ENCODE measurements around the gene ECT2L. TPM values are rescaled to one million over a fixed set of nuclear protein-coding genes. Genes with fewer than 3 reads are reported as not detected.
A peak's percentile ranks its signal among the peaks of the same experiment; 100 is the strongest.

Gene ECT2L
- total and polyA plus RNA-seq, 2 of the 4 experiments (the other 2 are of a cell fraction), result not detected

- 92% methylated on average over 2 of the region's 11 CpGs; no CpG with 5 or more reads in 1 of the 2 experiments for WGBS, 2 experiments (ENCODE audit: extremely low coverage in 2 of 2, insufficient read length in 1 of 2)
- intact Hi-C loops (cut with micrococcal nuclease), result no loop called here
- H3K4me1 ChIP-seq (ENCODE audit: control insufficient read depth, insufficient read depth, low read length), result no peaks in the 10 kb centered on the region
- no peak overlapping the region for H3K23ac ChIP-seq (ENCODE audit: low read depth, low read length)
- BruUV-seq (replicated peaks), result no TSS peak
- H2BK20ac ChIP-seq (ENCODE audit: low read depth, low read length), result no peak overlapping the region
- H3K4me3 ChIP-seq (ENCODE audit: insufficient read depth, low read depth, low read length), result no peak overlapping the region
- no peaks in the 10 kb centered on the region for H3K79me1 ChIP-seq (ENCODE audit: low read depth in 1 of 2, low read length in 2 of 2)
- no peak overlapping the region for H3K56ac ChIP-seq (ENCODE audit: extremely low read depth, insufficient read depth, low read length)
- H3K4me2 ChIP-seq (ENCODE audit: low read depth, low read length), result no peak overlapping the region
- no peaks in the 10 kb centered on the region for H3K36me3 ChIP-seq (ENCODE audit: control insufficient read depth, insufficient read depth, low read length)
- H3K14ac ChIP-seq (replicated peaks; ENCODE audit: low read depth, low read length), result no peak overlapping the region
- H2AK5ac ChIP-seq (ENCODE audit: low read depth, low read length), result no peak overlapping the region
- no peaks in the 10 kb centered on the region for H3K27me3 ChIP-seq (ENCODE audit: control insufficient read depth, insufficient read depth, low read length)
- in situ Hi-C loops (cut with MboI; ENCODE audit: low sequenced_read_pairs), result no loop called here
- dilution Hi-C loops (cut with HindIII; ENCODE audit: low sequenced_read_pairs, unreplicated experiment), result no loop called here
- DNase-seq (peak; percentile 9), ATAC-seq (ENCODE audit: low read depth) (no peak)
- H3K18ac ChIP-seq (ENCODE audit: low read depth, low read length), result no peak overlapping the region
- CTCF ChIA-PET, result no interaction called here
- H2BK120ac ChIP-seq (ENCODE audit: low read depth, low read length), result no peak overlapping the region
- peak overlapping the region; percentile 53 for H2AFZ ChIP-seq (replicated peaks; ENCODE audit: low read length, poor library complexity)
- H2BK5ac ChIP-seq (ENCODE audit: low read depth, low read length, poor library complexity, severe bottlenecking), result no peak overlapping the region
- H4K91ac ChIP-seq (ENCODE audit: insufficient read depth, low read depth, low read length), result no peak overlapping the region
- H3K9me1 ChIP-seq (ENCODE audit: insufficient read depth, low read length), result 0 out of 2 replicates have a peak, but pooled peaks cover 7% of the 10 kb centered on the region
- no peak overlapping the region for H3K4ac ChIP-seq (ENCODE audit: low read depth, low read length)
- H3K9me3 ChIP-seq (ENCODE audit: control insufficient read depth, insufficient read depth, low read length), result no peaks in the 10 kb centered on the region
- no peak overlapping the region for H2BK15ac ChIP-seq (ENCODE audit: low read depth, low read length)
- H3K9ac ChIP-seq (ENCODE audit: low read depth, low read length), result no peak overlapping the region
- H4K5ac ChIP-seq (ENCODE audit: low read depth, low read length), result no peak overlapping the region
- TF ChIP-seq POLR2A (IDR thresholded peaks at IDR 0.05; ENCODE audit: low read depth, low read length) (no peak), RAD21 (IDR thresholded peaks at IDR 0.05; ENCODE audit: low read length) (no peak), SMC3 (IDR thresholded peaks at IDR 0.05; ENCODE audit: low read depth, low read length) (no peak), CHD1 (IDR thresholded peaks at IDR 0.05; ENCODE audit: low read depth, low read length) (no peak), CTCF (conservative IDR thresholded peaks at IDR 0.05; ENCODE audit: low read depth, low read length) (no peak), MAFK (IDR thresholded peaks at IDR 0.05; ENCODE audit: low read depth, low read length) (no peak), BHLHE40 (IDR thresholded peaks at IDR 0.05; ENCODE audit: low read depth, low read length) (no peak), CEBPB (IDR thresholded peaks at IDR 0.05; ENCODE audit: low read depth, low read length) (no peak), FOS (IDR thresholded peaks at IDR 0.05; ENCODE audit: low read depth, low read length) (no peak), MXI1 (IDR thresholded peaks at IDR 0.05; ENCODE audit: borderline replicate concordance, low read depth, low read length) (no peak), MAZ (IDR thresholded peaks at IDR 0.05; ENCODE audit: borderline replicate concordance, low read depth, low read length) (no peak), USF2 (IDR thresholded peaks at IDR 0.05; ENCODE audit: low read depth, low read length) (no peak)
- TF ChIP-seq, protein P1, sequence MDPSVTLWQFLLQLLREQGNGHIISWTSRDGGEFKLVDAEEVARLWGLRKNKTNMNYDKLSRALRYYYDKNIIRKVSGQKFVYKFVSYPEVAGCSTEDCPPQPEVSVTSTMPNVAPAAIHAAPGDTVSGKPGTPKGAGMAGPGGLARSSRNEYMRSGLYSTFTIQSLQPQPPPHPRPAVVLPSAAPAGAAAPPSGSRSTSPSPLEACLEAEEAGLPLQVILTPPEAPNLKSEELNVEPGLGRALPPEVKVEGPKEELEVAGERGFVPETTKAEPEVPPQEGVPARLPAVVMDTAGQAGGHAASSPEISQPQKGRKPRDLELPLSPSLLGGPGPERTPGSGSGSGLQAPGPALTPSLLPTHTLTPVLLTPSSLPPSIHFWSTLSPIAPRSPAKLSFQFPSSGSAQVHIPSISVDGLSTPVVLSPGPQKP (IDR thresholded peaks at IDR 0.05; ENCODE audit: borderline replicate concordance, low read depth, low read length), result no peak
- no peak overlapping the region for H3K27ac ChIP-seq (ENCODE audit: insufficient read depth, low read length)
- no peaks in the 10 kb centered on the region for H4K20me1 ChIP-seq (ENCODE audit: insufficient read depth, low read length)
- POLR2A ChIA-PET (ENCODE audit: unreplicated experiment), result no interaction called here
- no peak overlapping the region for H4K8ac ChIP-seq (ENCODE audit: low read depth in 2 of 2, low read length in 2 of 2)
- no peak overlapping the region for H2AK9ac ChIP-seq (replicated peaks; ENCODE audit: low read depth, low read length, poor library complexity)
Measured at GRCh38 chr6:138824482-138825144, 28.7 kb downstream of the ECT2L start.
